Measurements from ENCODE around the gene ERFL.

The ERFL gene

DNA sequence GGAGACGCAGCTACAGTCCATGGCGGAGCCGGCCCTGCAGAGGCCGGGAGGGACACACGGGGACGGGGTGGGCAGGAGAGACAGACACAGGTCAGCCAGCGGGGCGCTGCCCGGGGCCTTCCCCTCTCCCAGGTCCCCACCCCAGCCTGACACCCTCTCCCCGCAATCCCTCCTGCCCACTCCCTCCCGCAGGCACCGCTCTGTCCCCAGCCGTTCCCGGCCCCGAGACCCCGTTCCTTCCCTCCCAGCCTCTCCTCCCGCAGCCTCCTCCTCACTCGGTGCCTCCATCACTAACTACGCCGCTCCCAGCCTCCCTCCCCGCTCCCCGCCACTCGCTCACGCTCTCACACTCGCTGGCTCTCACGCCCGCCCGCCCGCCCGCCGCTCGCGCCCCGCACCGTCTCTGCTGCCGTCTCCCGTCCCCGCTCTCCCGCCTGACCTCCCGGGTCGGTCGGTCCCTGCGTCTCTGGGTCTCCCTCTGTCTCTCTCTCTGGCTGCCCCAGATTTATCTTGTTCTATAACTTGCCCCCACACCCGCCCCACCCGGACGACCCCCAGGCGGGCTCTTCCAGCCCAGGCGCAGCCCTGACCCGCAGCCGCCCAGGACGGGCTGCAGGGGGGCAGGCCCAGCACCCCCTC is 15.2 kb downstream of the ERFL start:
- DNase-seq, result no peak

DNA sequence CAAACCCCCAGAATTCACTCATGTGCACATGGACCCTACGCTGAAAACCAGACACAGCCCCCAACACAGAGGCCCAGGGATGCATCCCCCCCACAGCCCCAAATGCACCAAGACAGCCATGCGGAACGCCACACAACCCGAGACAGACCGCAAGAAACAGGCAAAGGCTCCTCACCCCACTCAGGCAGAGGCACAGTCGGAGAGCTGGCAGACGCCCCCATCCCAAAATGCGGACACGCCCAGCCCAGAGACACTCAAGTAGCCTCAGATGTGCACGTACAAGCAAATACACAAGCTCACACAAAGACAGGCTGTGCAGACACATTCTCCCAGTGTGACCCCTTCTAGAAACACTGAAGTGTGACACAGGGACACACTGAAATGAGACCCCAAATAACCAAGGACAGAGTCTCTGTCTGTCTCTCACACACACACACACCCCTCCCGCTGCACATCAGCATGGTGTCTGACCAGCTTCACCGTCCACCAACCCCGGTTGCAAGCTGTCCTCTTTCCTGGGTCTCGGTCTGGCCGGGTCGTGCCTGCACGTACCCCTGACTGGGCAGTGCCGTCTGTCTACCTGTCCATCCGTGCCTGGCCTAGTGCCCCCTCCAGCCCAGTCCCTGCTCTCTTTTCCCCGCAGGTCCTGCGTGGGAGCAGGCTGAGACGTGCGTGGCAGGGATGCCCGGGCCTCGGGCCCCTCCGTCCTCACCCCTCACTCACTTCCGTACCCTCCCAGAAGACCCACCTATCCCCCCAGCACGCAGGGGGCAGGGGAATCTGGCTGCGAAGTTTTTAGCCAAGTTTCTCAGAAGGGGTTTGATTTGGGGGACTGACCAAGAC is 16.1 kb downstream of the ERFL start:
- no peak for DNase-seq

DNA sequence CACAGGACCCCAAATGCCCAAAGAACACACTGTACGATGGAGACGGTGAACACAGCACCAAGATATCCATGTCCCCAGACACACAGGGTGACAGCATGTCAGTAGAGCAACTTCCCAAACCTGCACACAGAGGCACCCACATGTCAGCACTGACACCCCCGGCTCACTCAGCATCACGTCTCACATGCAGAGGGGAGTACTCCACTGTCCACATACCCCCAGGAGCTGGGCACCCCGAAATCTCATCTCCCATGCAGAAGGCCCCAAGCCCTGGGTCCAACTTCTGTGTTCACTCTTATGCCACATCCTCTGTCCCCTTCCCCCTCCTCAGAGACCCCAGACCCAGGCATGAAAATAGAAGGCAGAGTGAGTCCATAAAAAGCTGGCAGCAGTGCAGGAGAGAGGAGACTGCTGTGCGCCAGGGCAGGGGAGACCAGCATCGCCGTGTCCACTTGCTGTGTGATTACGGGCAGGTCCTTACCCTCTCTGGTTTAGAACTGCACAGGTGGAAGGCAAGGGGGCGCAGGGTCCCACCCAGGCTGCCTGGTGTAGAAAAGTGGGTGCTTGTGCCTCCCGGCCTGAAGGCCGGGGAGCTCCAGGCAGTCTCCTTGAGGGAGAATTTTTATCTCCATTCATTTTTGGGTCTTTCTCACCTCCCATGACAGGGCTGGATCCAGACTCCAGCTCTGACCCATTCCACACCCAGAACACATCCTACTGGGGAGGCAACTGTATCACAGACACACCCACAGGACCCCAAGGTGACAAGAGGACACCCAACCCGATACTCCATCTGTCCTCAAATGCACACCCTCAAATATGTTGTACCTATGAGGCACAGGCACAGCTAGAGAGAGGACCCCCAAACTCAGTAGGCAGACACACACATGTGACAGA is 17.0 kb downstream of the ERFL start:
- DNase-seq, result no peak

DNA sequence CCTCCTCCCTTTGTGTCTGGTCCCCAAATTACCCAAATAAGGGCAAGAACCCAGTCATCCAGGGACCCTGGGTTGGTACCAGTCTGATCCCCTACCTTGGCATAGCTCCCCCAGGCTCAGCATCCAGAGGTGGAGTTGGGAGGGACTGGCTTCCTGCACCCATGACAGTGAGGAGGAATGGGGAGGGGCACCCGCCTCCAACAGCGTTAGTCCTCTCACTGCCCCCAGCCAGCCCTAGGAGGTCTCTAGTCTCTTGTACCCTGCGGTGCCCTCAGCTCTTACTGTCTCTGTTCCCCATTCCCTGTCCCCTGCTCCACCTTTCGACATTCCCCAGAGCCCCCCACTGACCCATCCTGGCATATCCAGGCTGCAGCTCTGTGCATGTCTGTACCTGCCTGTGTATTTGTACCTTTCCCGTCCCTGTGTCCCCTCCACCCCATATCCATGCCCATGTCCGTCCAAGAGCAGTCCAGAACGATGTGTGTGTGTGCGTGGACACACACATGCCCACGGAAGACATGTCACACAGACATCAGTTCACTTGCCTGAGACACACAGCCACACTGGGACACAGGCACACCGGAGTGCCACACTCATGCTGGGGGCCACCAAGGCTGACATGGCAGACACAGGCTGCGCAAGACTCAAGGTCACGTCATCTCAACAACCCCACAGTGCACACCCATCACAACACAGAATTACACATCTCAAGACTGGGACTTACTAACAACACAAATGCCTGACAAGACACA is 17.8 kb downstream of the ERFL start:
- no peak for DNase-seq

DNA sequence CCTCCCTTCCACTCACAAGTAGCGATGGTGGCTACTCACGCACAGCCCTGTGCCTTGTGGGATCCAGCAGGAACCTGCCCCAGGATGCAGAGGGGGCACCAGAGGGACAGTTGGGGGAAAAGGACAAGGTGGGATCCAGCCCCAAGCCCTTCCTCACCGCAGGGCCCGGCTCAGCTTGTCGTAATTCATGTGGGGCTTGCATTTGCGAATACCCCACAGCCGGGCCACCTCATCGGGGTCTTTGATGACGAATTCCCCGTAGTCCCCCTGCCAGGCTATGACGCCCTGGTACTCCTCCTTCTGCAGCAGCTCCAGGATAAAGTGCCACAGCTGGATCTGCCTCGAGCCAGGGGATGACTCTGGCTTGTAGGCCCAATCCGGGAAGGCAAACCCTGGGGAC is 18.5 kb downstream of the ERFL start:
- DNase-seq, result no peak

DNA sequence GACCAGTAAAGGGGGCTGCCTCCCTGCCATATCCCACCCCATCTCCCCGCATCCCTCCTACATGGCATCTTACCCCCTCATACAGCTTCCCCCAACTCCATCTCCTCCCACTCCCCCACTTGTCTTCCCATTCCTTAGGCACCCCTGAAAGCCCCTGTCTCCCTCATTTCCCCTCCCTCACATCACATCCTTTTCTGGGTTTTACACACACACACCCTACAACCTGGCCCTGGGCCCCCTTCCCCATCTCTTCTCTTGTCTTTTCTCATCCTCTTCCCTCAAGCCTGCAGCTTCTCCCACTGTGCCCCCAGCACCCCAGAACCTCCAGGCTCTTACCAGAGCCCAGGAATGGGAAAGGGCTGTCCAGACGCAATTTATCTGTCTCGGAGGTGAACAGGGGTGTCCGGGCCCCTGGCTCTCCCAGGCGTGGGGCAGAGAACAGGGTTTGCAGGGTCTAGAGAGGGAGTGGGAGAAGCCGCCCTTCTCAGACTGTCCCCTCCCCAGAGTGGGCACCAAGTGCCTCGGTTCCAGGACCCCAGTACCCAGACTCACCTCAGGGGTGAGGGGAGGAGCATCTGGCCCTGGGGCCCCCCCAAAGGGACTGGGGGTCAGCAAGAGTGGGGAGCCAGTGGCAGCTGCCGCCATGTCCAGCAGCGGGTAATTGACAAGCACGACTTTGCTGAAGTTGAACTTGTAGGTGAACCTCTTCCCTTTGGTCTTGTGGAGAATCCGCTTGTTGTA is 19.4 kb downstream of the ERFL start:
- no peak for DNase-seq

DNA sequence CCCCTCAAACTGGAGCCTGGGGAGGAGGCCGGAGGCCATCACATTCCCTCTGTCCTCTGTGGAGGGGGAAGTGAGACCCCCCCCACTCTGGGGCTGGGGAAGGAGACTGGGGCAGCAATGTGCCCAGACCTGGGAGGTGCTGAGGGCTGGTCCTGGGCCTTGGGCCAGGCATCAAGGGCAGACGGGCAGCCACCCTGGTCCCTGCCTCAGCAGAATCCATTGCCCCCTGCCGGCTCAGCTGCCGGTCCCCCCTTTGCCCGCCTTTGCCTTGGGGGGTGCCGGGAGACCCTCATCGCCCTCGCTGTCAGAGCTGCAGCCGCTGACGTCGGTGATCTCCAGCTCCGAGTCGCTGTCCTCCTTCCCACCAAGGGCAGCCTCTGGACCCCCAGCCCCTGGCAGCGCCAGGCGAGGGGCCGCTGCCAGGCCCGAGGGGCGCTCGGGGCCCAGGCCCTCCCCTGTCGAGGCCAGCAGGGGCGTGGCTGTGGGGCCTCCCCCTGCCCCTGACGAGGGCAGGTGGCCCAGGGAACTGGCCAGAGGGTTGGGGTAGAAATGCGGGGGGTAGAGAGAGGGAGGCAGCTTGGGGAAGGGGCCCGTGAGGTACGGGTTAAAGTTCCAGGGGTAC is 20.1 kb downstream of the ERFL start:
- no peak for DNase-seq

DNA sequence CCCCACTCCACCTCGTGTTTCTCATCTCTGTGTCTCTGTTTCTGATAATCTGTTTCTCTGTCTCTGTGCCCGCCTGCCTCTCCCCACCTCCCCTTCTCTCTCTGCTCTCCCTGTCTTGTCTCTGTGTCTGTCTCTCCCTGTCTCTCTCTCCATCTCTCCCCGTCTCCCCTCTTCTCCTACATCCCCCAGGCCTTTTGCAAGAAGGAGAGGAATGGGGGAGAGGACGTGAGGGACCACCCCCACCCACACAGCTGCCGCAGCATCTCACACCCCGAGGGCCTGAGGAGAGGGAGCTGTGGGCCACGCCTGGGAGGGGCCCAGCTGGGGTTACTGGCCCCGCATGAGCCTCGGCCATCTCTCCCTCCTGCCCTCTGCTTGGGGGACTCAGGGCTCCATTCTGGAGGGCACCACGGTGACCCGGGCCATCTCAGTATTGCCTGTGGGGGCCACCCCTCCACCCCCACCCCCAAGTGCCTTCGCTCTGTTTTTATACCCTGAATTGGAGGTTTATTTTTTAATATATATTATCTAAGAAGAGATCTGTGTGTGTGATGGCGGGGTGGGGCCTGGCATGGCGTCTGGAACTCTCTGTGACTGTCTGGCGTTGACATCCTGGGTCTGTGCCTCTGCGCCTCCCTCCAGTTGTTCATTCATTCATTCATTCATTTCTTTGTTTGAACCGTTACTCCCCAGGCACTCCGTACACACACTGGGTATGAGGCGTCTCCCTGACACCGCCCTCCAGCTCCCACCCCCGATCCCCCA is 21.2 kb downstream of the ERFL start:
- no peak for DNase-seq

DNA sequence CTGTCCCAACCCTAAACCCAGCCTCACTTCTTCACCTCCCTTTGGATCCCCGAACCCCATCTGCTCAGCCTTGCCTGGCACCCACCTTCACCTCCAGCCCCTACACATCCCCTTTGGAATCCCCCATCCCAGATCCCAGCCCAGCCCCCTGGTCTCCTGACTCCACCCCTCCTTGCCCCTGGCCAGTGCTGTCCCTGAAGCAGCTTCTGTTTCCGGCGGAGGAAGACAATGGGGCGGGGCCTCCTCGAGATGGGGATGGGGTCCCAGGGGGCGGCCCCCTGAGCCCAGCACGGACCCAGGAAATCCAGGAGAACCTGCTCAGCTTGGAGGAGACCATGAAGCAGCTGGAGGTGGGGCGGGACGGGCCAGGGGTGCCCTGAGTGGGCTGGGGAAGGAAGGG is 22.0 kb downstream of the ERFL start:
- no peak for DNase-seq

DNA sequence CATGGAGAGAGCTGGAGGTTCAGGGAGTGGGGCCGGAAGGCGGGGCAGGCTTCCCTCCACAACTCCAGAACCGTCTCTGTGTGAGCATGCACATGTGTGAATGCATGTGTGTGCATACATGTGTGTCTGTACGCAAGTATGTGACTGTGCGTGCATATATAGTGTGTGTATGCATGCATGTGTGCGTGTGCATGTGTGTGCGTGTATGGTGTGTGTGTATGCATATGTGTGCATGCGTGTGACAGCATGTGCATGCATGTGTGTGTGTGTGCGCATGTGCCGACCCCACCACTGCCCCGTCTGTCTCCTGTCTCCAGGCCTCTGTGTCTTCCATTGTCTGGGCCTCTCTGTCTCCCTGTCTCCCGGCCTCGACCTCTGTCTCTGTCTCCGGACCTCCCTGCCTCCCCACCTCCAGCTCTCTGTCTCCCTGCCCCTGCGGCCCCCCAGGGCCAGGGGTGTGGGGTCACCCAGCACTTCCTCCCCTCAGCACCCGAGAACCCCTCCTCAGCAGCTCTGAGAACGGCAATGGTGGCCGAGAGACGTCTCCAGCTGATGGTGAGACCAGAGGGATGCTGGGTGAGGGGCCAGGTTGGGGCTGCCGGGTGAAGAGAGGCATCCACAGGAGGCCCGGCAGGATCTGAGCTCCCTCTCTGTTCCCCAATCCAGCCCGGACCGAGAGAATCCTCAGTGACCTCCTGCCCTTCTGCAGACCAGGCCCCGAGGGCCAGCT is 22.8 kb downstream of the ERFL start:
- no peak for DNase-seq

DNA sequence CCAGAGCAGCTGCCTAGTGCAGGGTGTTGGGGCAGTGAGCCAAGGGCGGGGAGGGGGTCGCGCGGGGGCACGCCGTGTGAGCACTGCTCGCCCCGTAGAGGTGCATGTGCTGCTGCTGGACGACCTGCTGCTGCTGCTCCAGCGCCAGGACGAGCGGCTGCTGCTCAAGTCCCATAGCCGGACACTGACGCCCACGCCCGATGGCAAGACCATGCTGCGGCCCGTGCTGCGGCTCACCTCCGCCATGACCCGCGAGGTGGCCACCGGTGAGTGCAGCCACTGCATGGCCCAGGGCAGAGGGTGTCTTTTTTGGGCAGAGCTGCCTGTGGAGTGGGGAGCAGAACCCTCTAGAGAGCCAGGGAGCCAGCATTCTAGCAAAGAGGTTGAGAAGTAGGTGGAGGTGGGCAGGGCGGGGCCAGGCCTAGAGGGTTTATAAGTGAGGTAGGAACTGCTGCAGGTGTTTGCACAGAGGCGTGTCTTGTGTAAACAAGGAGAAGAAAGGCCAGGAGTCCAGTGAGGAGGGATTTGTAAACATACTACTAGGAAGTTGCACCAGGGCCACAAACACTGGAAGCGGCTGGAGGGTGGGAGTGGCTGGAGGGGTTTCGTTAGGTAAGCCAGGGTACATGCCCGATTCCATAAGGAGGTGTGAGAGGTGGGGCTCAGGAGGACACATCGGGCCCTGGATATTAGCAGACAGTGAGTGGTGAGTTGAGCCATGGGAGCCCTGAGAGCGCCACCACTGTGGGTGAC is 24.0 kb downstream of the ERFL start:
- DNase-seq, result no peak

DNA sequence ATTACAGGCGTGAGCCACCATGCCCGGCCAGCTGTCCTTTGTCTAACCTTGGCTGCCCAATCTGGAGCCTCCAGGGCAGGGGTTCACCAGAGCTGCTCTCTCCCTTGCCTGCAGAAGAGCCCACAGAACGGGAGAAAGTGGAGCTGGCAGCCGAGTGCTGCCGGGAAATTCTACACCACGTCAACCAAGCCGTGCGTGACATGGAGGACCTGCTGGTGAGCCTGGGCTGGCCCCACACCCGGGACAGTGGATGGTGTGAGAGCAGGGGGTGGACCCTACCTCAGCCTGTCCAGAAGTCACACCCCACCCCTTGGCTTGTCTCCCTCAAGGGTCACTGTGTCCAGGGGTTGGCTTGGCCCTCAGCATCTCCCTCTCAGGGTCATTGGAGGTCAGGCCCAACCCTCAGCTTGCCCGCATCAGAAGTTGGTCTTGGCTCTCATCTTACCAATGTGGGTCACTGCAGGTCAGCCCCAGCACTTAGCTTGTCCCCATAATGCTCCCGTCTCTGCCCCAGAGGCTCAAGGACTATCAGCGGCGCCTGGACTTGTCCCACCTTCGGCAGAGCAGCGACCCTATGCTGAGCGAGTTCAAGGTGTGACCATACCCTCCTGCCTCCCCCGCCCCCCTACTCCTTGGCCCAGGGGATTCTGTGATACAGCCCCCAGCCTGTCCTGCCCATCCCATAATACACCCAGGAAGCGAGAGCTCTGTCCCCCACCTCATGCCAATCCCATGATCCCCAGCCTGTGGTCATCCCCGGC is 24.9 kb downstream of the ERFL start:
- no peak for DNase-seq

DNA sequence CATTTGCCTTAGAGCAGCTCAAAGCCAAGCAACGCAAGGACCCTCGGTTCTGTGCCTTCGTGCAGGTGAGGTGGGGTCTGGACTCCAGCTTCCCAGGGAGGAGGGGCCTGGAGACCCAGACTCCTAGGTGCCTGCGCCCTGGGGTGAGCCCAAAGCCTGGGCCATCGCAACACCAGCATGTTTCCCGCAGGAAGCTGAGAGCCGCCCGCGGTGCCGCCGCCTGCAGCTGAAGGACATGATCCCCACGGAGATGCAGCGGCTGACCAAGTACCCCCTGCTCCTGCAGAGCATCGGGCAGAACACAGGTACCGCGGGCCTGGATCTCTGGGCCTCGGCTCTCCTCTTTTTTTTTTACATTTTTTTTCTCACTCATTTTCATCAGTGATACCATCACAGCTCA is 25.7 kb downstream of the ERFL start:
- no peak for DNase-seq

DNA sequence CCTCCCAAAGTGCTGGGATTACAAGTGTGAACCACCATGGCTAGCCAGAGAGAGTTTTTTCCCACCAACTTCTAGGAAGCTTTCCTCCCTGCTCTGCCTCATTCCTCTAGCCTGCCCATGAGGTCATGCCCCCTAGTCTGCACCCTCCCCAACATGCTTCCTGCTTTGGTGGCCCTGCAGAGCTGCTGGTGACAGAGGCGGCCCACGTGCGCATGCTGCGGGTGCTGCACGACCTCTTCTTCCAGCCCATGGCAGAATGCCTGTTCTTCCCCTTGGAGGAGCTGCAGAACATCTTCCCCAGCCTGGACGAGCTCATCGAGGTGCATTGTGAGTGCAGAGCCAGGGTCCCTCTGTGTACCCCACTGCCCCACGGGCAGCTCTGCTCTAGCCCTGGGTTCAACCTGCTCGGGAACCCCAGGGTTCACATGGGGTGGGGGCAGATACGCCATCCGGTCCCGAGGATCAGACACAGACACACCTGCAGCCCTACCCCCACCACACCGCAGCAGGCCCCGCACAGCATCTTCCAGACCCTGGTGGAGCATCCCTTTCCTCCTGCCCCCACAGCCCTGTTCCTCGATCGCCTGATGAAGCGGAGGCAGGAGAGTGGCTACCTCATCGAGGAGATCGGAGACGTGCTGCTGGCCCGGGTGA is 26.4 kb downstream of the ERFL start:
- DNase-seq, result no peak

DNA sequence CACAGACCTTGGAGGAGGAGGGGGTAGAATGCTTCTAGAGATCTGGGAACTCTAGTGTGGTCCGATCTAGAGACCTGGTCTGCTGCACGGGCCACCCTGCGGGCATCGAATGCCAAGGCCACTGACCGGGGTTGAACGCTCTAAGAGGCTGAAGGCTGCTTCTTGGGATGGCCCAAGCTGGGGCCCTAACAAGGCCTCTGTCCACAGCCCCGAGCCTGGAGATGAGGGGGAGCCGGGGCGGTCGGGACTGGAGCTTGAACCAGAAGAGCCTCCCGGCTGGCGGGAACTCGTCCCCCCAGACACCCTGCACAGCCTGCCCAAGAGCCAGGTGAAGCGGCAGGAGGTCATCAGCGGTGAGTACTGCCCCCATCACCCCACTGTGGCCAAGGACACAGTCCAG is 30.0 kb downstream of the ERFL start:
- no peak for DNase-seq

DNA sequence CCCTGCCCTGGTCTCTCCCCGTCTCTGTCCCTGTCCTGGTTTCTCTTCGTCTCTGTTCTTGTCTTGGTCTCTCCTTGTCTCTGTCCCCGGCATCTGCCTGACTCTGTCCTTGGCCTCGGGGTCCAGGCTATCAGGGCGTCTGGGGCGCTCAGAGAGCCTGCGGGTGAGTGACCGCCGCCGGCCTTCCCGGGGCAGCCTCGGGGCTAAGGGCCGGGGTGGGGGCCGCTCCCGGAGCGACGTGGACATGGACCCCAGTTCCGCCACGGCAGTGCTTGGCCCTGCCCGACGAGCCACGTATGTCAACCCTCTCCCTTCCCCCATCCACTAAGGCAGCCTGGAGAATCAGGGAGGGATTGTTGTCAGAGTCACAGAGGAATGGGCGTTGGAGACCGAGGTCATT is 30.4 kb downstream of the ERFL start:
- no peak for DNase-seq

DNA sequence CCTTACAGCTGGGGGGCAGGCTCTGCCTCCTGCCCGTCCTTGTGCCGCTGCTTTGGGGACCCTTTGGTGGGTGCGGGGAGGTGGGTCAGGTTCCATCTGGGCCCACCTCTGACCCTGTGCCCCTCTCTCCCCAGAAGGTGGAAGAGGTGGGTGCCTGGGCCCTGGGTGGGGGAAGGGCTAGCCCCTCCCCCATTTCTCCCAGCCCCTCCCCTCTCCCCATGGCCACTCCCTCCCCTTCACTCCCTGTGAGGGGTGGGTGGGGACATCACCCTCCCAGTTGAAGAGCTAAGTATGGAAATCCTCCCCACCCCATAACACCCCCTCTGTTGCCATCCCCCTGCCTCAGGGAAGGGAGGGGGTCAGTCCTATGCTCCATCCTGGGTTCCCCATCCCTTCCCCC is 31.1 kb downstream of the ERFL start:
- no peak for DNase-seq

DNA sequence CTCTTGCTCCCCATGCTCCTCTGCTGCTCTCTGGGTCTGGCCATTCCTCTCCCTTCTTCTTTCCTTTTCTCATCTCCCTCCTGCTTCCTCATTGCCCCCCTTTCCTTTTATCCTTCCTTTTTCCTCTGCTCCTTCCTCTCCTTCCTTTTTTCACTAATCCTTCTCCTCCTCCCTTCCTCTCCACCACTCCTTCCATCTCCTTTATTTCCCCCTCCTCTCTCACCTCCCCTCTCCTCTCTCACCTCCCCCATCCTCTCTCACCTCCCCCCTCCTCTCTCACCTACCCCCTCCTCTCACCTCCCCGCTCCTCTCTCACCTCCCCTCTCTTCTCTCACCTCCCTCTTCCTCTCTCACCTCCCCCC is 31.7 kb downstream of the ERFL start:
- no peak for DNase-seq

Data from NCI-H1694 treated with DMSO at 0.1 percent for 48 hours (cell line).